ENCODE results near the gene NEU4. TPM values are rescaled to one million over a fixed set of nuclear protein-coding genes. Genes with fewer than 3 reads are reported as not detected.

Gene NEU4
- total RNA-seq, 1 experiment from 2014 or later = 0.70 TPM

- Histone ChIP-seq H3K14ac (ENCODE audit: insufficient read depth, low read length) (no peak overlapping the region), H4K91ac (ENCODE audit: insufficient read length, low read depth, low read length) (no peak overlapping the region), H3K79me1 (ENCODE audit: insufficient read depth, low read depth, low read length, poor library complexity, severe bottlenecking) (no peaks in the 10 kb centered on the region), H3K23ac (ENCODE audit: insufficient read length, low read depth, low read length) (no peak overlapping the region), H2BK20ac (ENCODE audit: low read depth, low read length, poor library complexity, severe bottlenecking) (no peak overlapping the region), H2BK12ac (ENCODE audit: insufficient read length, low read depth, low read length) (no peak overlapping the region), H4K20me1 (ENCODE audit: control insufficient read depth, insufficient read depth, insufficient read length) (no peaks in the 10 kb centered on the region), H3K27ac (ENCODE audit: insufficient read length, low read depth, low read length) (no peak overlapping the region), H3K27me3 (ENCODE audit: insufficient read depth, low read length) (no peaks in the 10 kb centered on the region), H3K4me2 (ENCODE audit: insufficient read depth, insufficient read length, low read length) (no peak overlapping the region), H2BK120ac (ENCODE audit: low read depth, low read length, poor library complexity, severe bottlenecking) (no peak overlapping the region), H4K5ac (ENCODE audit: insufficient read length, low read depth, low read length) (no peak overlapping the region), H2AFZ (ENCODE audit: low read length) (no peak overlapping the region), H3K4me1 (ENCODE audit: insufficient read depth, low read length) (no peaks in the 10 kb centered on the region), H3K56ac (ENCODE audit: insufficient read length, low read depth, low read length) (no peak overlapping the region), H2BK15ac (ENCODE audit: low read depth, low read length) (no peak overlapping the region), H4K8ac (replicated peaks; ENCODE audit: insufficient read length, low read depth, low read length) (no peak overlapping the region), H3K4ac (ENCODE audit: low read depth, low read length) (no peak overlapping the region), H2BK5ac (ENCODE audit: insufficient read length, low read length) (no peak overlapping the region), H3K18ac (ENCODE audit: insufficient read length, low read depth, low read length) (no peak overlapping the region), H3K9ac (ENCODE audit: extremely low read depth, insufficient read length, low read length) (no peak overlapping the region), H2AK5ac (ENCODE audit: insufficient read length, low read length) (no peak overlapping the region), H3T11ph (ENCODE audit: low read length) (no peak overlapping the region), H3K79me2 (ENCODE audit: insufficient read depth, low read length) (no peaks in the 10 kb centered on the region), H3K23me2 (ENCODE audit: insufficient read length, low read depth, low read length, poor library complexity, severe bottlenecking) (no peaks in the 10 kb centered on the region), H3K9me3 (ENCODE audit: control insufficient read depth, low read depth, low read length) (no peaks in the 10 kb centered on the region)
- H3K36me3 Mint-ChIP-seq (ENCODE audit: insufficient read depth in 1 of 3, low read depth in 3 of 3) = no peaks in the 10 kb centered on the region
- DNase-seq = no peak
- H3K9me3 Mint-ChIP-seq = no peaks in the 10 kb centered on the region
- H3K27ac Mint-ChIP-seq = no peak overlapping the region
- H3K4me1 Mint-ChIP-seq = no peaks in the 10 kb centered on the region
- H3K27me3 Mint-ChIP-seq (ENCODE audit: low read depth) = peaks cover under 1% of the 10 kb centered on the region
- no peak overlapping the region for H3K4me3 Mint-ChIP-seq
- WGBS (ENCODE audit: extremely low coverage, insufficient read length, low lambda C conversion rate) = no CpG with 5 or more reads among the region's 27 CpGs
- no peak for TF ChIP-seq CTCF (conservative IDR thresholded peaks at IDR 0.05)
These were observed 44.8 kb downstream of the NEU4 start for GRCh38 chr2:241853651-241854341.
